ENCODE results near the gene TGOLN2.
A peak's percentile ranks its signal among the peaks of the same experiment; 100 is the strongest.
"Not testable (repeated sequence)": the region's sequence is repeated elsewhere in the genome, so short reads cannot be mapped to it uniquely, and the experiment has no call there.

Gene TGOLN2

GRCh38 chr2:85340034-85340892, 12.5 kb upstream of the TGOLN2 start:
- in situ Hi-C loops (cut with HindIII; ENCODE audit: low sequenced_read_pairs): no loop called here
- no peak for TF ChIP-seq CTCF (IDR thresholded peaks at IDR 0.05; ENCODE audit: low read depth, low read length)
- no peak overlapping the region for H3K4me3 ChIP-seq (ENCODE audit: low read depth, low read length)
- no peak for DNase-seq (ENCODE audit: low read depth, low spot score)

- TF ChIP-seq CTCF (IDR thresholded peaks at IDR 0.05; ENCODE audit: low read depth, low read length): no peak
- DNase-seq (ENCODE audit: low read depth, low spot score): no peak
- in situ Hi-C loops (cut with HindIII; ENCODE audit: low sequenced_read_pairs): no loop called here
- no peak overlapping the region for H3K4me3 ChIP-seq (ENCODE audit: low read depth, low read length)
Measured at GRCh38 chr2:85334928-85335327, 7.1 kb upstream of the TGOLN2 start.

DNA sequence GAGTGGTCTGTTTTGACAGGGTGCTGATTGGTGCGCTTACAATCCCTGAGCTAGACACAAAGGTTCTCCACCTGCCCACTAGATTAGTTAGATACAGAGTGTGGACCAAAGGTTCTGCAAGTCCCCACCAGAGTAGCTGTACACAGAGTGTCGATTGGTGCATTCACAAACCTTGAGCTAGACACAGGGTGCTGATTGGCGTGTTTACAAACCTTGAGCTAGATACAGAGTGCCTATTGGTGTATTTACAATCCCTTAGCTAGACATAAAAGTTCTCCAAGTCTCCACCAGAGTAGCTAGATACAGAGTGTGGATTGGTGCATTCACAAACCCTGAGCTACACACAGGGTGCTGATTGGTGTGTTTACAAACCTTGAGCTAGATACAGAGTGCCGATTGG, 6.1 kb upstream of the TGOLN2 start:
- in situ Hi-C loops (cut with HindIII; ENCODE audit: low sequenced_read_pairs); H3K4me3 ChIP-seq (ENCODE audit: low read depth, low read length); DNase-seq (ENCODE audit: low read depth, low spot score): not testable (repeated sequence)

- no peak for DNase-seq (ENCODE audit: low read depth, low spot score)
- no peak overlapping the region for H3K4me3 ChIP-seq (ENCODE audit: low read depth, low read length)
- in situ Hi-C loops (cut with HindIII; ENCODE audit: low sequenced_read_pairs): no loop called here
- no peak for TF ChIP-seq CTCF (IDR thresholded peaks at IDR 0.05; ENCODE audit: low read depth, low read length)
Measured at GRCh38 chr2:85330839-85331636, 3.2 kb upstream of the TGOLN2 start.

DNA sequence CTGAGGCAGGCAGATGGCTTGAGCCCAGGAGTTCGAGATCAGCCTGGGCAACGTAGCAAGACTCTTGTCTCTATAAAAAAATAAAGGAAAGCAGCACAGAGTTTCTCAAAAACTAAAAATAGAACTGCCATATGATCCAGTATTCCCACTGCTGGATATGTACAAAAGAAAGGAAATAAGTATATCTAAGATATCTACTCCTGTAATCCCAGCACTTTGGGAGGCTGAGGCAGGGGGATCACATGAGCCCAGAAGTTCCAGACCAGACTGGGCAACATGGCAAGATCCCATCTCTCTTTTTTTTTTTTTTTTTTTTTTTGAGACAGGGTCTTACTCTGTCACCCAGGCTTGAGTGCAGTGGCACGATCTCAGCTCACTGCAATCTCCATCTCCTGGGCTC, 1.9 kb upstream of the TGOLN2 start:
- H3K4me3 ChIP-seq (ENCODE audit: low read depth, low read length); in situ Hi-C loops (cut with HindIII; ENCODE audit: low sequenced_read_pairs); DNase-seq (ENCODE audit: low read depth, low spot score): not testable (repeated sequence)

DNA sequence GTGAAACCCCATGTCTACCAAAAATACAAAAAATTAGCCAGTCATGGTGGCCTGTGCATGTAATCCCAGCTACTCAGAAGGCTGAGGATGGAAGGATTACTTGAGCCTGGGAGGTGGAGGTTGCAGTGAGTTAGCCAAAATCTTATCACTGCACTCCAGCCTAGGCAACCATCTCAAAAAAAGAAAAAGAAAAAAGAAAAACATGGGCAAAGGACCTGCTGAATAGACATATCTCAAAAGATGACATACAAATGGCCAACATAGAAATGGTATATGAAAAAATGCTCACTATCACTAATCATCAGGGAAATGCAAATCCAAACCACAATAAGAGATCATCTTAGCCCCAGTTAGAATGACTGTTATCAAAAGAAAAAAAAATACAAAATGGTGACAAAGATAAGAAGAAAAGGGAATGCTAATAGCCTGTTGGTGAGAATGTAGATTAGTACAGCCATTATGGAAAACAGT, 1.4 kb upstream of the TGOLN2 start:
- no peak overlapping the region for H3K4me3 ChIP-seq (ENCODE audit: low read depth, low read length)
- DNase-seq (ENCODE audit: low read depth, low spot score): no peak
- in situ Hi-C loops (cut with HindIII; ENCODE audit: low sequenced_read_pairs): no loop called here
- no peak for TF ChIP-seq CTCF (IDR thresholded peaks at IDR 0.05; ENCODE audit: low read depth, low read length)

- TF ChIP-seq CTCF (IDR thresholded peaks at IDR 0.05; ENCODE audit: low read depth, low read length): no peak
- in situ Hi-C loops (cut with HindIII; ENCODE audit: low sequenced_read_pairs): no loop called here
- DNase-seq (ENCODE audit: low read depth, low spot score): peak; percentile 54
- peak overlapping the region; percentile 87 for H3K4me3 ChIP-seq (ENCODE audit: low read depth, low read length)
Measured at GRCh38 chr2:85327160-85327821, 498 bp downstream of the TGOLN2 start.

Measured in astrocyte of the spinal cord (primary cell).